ENCODE data around the gene HOXB3.

DNA sequence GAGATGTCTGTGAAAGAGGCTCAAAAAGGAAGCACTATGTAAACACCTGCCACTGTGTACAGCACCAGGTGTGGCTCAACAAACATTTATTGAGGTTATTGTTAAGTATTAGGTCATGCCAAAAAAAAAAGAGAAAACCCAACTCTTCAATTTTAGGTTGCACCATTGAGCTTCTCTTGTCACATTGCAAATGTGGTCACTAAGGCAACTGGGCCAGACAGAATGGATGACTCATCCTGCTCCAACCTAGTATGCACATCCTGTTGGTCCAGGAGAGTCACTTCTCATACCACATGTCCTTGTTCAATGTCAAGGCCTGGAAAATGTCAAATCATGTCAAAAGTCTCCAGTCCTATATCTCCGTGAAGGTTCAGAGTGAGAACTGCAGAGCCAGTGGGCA is 84.3 kb downstream of the HOXB3 start:
- TF ChIP-seq, protein P1, sequence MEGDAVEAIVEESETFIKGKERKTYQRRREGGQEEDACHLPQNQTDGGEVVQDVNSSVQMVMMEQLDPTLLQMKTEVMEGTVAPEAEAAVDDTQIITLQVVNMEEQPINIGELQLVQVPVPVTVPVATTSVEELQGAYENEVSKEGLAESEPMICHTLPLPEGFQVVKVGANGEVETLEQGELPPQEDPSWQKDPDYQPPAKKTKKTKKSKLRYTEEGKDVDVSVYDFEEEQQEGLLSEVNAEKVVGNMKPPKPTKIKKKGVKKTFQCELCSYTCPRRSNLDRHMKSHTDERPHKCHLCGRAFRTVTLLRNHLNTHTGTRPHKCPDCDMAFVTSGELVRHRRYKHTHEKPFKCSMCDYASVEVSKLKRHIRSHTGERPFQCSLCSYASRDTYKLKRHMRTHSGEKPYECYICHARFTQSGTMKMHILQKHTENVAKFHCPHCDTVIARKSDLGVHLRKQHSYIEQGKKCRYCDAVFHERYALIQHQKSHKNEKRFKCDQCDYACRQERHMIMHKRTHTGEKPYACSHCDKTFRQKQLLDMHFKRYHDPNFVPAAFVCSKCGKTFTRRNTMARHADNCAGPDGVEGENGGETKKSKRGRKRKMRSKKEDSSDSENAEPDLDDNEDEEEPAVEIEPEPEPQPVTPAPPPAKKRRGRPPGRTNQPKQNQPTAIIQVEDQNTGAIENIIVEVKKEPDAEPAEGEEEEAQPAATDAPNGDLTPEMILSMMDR (conservative IDR thresholded peaks at IDR 0.05): no peak
- TF ChIP-seq ZFX (IDR thresholded peaks at IDR 0.05): no peak
